ENCODE measurements around the gene DCAF15. TPM values are rescaled to one million over a fixed set of nuclear protein-coding genes. Genes with fewer than 3 reads are reported as not detected.

DCAF15 gene
- total RNA-seq, 1 experiment from 2014 or later = 43.0 TPM

DNA sequence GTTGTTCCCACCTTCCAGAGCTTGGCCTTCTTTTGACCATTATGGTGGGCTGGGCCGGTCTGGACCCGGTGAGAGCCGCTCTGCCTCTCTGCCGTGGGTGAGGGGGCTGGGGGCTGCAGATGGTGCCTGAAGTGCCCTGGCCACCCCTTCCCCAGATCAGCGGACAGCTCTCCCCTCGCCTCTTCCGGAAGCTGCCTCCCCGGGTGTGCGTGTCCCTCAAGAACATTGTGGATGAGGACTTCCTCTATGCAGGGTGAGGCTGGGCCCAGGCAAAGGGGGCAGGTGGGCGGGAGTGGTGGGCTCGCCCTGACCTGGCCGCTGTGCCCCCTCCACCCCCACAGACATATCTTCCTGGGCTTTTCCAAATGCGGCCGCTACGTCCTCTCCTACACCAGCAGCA, 1.9 kb downstream of the DCAF15 start:
- Histone ChIP-seq H3K27me3 (replicated peaks; ENCODE audit: control insufficient read depth, insufficient read depth, low read length) (no peaks in the 10 kb centered on the region), H3K4me1 (0 out of 2 replicates have a peak, but pooled peaks cover 6% of the 10 kb centered on the region), H3K9me3 (no peaks in the 10 kb centered on the region), H3K36me3 (ENCODE audit: control insufficient read depth, insufficient read depth, low read length) (peaks cover 2% of the 10 kb centered on the region), H3K4me3 (ENCODE audit: low read depth, low read length) (no peak overlapping the region)
- ChIA-PET CTCF (no interaction called here), POLR2A (no interaction called here)
- BruUV-seq (replicated peaks) = no TSS peak
- Mint-ChIP-seq H3K9me3 (ENCODE audit: unreplicated experiment) (no peaks in the 10 kb centered on the region), H3K27me3 (ENCODE audit: insufficient read depth, unreplicated experiment) (no peaks in the 10 kb centered on the region), H3K27ac (ENCODE audit: unreplicated experiment) (no peak overlapping the region), H3K4me1 (ENCODE audit: low read depth, unreplicated experiment) (no peaks in the 10 kb centered on the region), H3K4me3 (ENCODE audit: unreplicated experiment) (peak overlapping the region; percentile 33), H3K36me3 (ENCODE audit: insufficient read depth, unreplicated experiment) (peaks cover 24% of the 10 kb centered on the region)
- intact Hi-C loops (cut with micrococcal nuclease; ENCODE audit: unreplicated experiment) = no loop called here
- TF ChIP-seq, protein P1, sequence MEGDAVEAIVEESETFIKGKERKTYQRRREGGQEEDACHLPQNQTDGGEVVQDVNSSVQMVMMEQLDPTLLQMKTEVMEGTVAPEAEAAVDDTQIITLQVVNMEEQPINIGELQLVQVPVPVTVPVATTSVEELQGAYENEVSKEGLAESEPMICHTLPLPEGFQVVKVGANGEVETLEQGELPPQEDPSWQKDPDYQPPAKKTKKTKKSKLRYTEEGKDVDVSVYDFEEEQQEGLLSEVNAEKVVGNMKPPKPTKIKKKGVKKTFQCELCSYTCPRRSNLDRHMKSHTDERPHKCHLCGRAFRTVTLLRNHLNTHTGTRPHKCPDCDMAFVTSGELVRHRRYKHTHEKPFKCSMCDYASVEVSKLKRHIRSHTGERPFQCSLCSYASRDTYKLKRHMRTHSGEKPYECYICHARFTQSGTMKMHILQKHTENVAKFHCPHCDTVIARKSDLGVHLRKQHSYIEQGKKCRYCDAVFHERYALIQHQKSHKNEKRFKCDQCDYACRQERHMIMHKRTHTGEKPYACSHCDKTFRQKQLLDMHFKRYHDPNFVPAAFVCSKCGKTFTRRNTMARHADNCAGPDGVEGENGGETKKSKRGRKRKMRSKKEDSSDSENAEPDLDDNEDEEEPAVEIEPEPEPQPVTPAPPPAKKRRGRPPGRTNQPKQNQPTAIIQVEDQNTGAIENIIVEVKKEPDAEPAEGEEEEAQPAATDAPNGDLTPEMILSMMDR (IDR thresholded peaks at IDR 0.05; ENCODE audit: insufficient read depth in 1 of 2, low read depth in 1 of 2, low read length in 1 of 2, severe bottlenecking in 1 of 2, unreplicated experiment in 1 of 2) = no peak
- DNase-seq = no peak

DNA sequence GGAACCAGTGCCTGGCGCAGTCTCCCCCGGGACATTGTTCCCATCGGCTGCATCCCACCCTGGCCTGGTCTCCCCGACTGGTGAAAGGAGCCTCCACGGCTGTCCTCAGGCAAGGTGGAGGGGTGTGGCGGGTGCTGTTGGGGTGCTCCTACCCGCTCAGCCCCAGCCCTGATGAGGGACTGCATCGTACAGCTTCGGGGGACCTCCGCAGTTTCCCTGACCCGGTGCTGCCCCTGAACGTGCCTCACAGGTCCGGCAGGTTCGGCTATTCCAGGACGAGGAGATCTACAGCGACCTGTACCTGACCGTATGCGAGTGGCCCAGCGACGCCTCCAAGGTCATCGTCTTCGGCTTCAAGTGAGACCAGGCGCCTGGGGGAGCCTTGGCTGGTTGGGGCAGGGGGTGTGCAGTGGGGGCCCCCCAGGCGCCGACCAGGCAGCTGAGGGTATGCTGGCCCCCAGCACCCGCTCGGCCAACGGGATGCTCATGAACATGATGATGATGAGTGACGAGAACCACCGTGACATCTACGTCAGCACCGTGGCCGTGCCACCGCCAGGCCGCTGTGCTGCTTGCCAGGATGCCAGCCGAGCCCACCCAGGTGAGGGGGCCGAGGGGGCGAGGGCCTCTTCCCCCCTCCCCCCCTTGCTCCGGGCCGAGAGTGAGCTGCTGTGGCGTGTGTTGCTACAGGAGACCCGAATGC, 3.5 kb downstream of the DCAF15 start:
- Mint-ChIP-seq H3K4me1 (ENCODE audit: low read depth, unreplicated experiment) (no peaks in the 10 kb centered on the region), H3K27me3 (ENCODE audit: insufficient read depth, unreplicated experiment) (no peaks in the 10 kb centered on the region), H3K9me3 (ENCODE audit: unreplicated experiment) (no peaks in the 10 kb centered on the region), H3K4me3 (ENCODE audit: unreplicated experiment) (no peak overlapping the region), H3K36me3 (ENCODE audit: insufficient read depth, unreplicated experiment) (peaks cover 35% of the 10 kb centered on the region), H3K27ac (ENCODE audit: unreplicated experiment) (no peak overlapping the region)
- POLR2A ChIA-PET = no interaction called here
- Histone ChIP-seq H3K36me3 (ENCODE audit: control insufficient read depth, insufficient read depth, low read length) (peaks cover 5% of the 10 kb centered on the region), H3K9me3 (no peaks in the 10 kb centered on the region), H3K27me3 (replicated peaks; ENCODE audit: control insufficient read depth, insufficient read depth, low read length) (no peaks in the 10 kb centered on the region), H3K4me1 (0 out of 2 replicates have a peak, but pooled peaks cover 6% of the 10 kb centered on the region), H3K4me3 (ENCODE audit: low read depth, low read length) (no peak overlapping the region)
- TF ChIP-seq, protein P1 (IDR thresholded peaks at IDR 0.05; ENCODE audit: insufficient read depth in 1 of 2, low read depth in 1 of 2, low read length in 1 of 2, severe bottlenecking in 1 of 2, unreplicated experiment in 1 of 2) = no peak
- CTCF ChIA-PET = no interaction called here
- DNase-seq = no peak
- intact Hi-C loops (cut with micrococcal nuclease; ENCODE audit: unreplicated experiment) = no loop called here
- BruUV-seq (replicated peaks) = no TSS peak

DNA sequence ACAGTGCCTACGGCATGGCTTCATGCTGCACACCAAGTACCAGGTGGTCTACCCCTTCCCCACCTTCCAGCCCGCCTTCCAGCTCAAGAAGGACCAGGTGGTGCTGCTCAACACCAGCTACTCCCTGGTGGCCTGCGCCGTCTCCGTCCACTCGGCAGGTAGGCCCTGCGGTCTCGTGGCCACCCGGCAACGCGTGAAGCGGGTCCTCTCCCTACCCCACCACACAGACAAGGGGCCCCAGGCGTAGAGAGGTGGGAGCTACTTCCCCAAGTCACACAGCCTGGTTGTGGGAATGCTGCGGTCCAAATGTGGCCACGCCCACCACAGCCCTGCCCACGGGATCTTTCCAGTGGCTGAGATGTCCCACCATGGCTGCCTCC, 4.0 kb downstream of the DCAF15 start:
- TF ChIP-seq, protein P1 (IDR thresholded peaks at IDR 0.05; ENCODE audit: insufficient read depth in 1 of 2, low read depth in 1 of 2, low read length in 1 of 2, severe bottlenecking in 1 of 2, unreplicated experiment in 1 of 2) = no peak
- no peaks in the 10 kb centered on the region for H3K27me3 ChIP-seq (replicated peaks; ENCODE audit: control insufficient read depth, insufficient read depth, low read length)
- no peak overlapping the region for H3K4me3 ChIP-seq (ENCODE audit: low read depth, low read length)
- POLR2A ChIA-PET = no interaction called here
- BruUV-seq (replicated peaks) = no TSS peak
- H3K4me3 Mint-ChIP-seq (ENCODE audit: unreplicated experiment) = no peak overlapping the region
- intact Hi-C loops (cut with micrococcal nuclease; ENCODE audit: unreplicated experiment) = no loop called here
- 0 out of 2 replicates have a peak, but pooled peaks cover 6% of the 10 kb centered on the region for H3K4me1 ChIP-seq
- peaks cover 41% of the 10 kb centered on the region for H3K36me3 Mint-ChIP-seq (ENCODE audit: insufficient read depth, unreplicated experiment)
- H3K27me3 Mint-ChIP-seq (ENCODE audit: insufficient read depth, unreplicated experiment) = no peaks in the 10 kb centered on the region
- no peaks in the 10 kb centered on the region for H3K9me3 Mint-ChIP-seq (ENCODE audit: unreplicated experiment)
- H3K27ac Mint-ChIP-seq (ENCODE audit: unreplicated experiment) = no peak overlapping the region
- no peaks in the 10 kb centered on the region for H3K4me1 Mint-ChIP-seq (ENCODE audit: low read depth, unreplicated experiment)
- CTCF ChIA-PET = no interaction called here
- peaks cover 5% of the 10 kb centered on the region for H3K36me3 ChIP-seq (ENCODE audit: control insufficient read depth, insufficient read depth, low read length)
- DNase-seq = no peak
- H3K9me3 ChIP-seq = no peaks in the 10 kb centered on the region

Data from Caco-2 (cell line).